ENCODE results near the gene SHANK2. TPM values are rescaled to one million over a fixed set of nuclear protein-coding genes. Genes with fewer than 3 reads are reported as not detected.

SHANK2 gene
- total RNA-seq, 1 experiment from 2014 or later: 0.02 TPM

DNA sequence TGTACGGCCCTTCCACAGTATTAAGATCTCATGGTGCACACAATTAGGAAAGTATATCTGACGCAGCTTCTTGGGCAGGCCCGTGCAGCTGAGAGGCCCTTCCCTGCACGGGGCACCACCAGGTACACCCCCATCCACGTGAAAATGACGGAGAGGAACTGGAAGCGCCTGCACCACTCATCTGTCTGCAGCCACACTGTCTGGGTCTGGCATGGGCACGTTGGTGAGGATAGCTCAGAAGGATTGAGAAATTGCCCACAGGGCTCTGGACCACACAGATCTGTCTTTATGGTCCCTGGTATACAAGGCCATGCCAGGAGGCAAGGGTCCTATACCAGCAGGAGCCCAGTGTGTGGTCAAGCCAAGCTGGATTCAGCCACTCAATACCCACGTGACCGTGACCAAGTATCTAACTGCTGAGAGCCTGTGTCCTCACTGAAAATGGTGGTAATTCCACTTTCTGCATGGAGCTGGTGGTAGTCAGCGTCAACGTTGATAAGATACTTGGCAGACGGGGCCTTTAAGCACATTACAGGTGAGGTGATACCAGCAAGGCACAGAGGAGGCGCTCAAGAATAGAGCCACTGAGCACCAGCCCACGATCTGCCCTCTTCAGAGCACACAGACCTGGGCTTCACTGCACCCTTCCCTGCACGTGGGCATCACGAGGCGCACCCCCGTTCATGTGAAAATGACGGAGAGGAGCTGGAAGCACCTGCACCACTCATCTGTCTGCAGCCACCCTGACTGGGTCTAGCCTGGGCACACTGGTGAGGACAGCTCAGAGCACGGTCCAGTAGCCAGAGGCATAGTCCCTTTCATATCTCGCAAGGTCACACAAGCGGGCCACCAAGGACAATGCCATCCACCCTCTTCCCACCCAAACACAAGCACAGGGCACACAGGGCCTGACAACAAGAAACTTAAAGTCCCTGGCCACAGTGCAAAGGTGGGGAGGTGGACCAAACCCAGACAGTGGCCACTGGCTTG is 28.4 kb downstream of the SHANK2 start:
- Histone ChIP-seq H3K4me1 (no peaks in the 10 kb centered on the region), H3K36me3 (no peaks in the 10 kb centered on the region), H3K4me3 (no peak overlapping the region), H3K27ac (no peak overlapping the region), H3K9me3 (replicated peaks) (no peaks in the 10 kb centered on the region), H3K27me3 (no peaks in the 10 kb centered on the region)
- DNase-seq: no peak

DNA sequence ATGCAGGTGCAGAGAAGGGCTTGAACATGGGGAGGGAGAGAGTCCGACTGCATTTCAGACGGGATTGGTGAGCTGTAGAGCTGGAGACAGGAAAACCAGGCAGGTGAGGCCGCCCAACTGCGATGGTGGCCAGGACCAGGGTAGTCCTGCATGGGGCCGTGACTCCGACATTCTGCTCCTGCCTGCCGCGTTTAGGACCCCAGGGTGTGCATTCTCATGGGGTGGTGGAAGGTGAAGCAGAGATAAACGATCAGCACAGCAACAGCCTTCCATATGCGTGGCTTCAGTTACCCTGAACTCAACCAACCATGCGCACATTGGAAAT is 29.3 kb downstream of the SHANK2 start:
- H3K27ac ChIP-seq: no peak overlapping the region
- H3K9me3 ChIP-seq (replicated peaks): no peaks in the 10 kb centered on the region
- DNase-seq: no peak

DNA sequence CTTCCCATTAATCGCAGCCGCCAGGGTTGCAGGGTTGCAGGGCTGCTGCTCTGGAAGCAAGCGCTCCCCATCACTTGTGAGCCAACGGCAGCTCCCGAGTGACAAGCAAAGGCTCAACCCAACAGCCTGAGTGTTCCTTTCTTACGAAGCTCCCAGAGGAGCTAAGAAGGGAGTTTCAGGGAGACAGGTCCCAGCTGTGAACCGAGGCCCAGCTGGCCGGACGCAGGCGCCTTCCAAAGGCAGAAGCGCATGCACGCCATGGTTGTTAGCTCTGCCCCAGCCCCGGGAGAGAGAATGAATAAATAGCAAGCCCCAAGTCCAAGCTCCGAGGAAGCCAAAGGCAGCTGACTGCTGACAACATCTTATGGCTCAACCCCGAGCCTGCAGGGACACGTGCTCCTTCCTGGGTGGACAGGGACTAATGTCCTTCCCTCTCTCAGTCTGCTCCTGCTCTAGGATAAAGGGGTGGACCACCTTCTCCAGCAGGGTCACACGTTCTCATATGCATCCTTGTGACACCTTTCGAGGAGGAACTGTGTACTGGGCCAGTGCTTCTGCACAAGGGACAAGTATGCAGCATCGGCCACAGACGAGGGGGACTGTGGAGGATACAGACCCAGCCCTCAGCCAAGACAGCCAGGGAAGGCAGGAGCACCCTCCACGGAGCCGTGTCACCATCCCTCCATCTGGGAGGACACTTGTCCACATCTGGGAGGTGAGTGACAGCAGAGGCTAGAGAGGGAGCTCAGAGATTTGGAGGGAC is 29.9 kb downstream of the SHANK2 start:
- Histone ChIP-seq H3K27ac (no peak overlapping the region), H3K4me1 (no peaks in the 10 kb centered on the region), H3K36me3 (no peaks in the 10 kb centered on the region), H3K9me3 (replicated peaks) (no peaks in the 10 kb centered on the region), H3K4me3 (no peak overlapping the region), H3K27me3 (no peaks in the 10 kb centered on the region)
- DNase-seq: no peak

More for the DNA sequence above, 29.3 kb downstream of the SHANK2 start:
- no peaks in the 10 kb centered on the region for H3K36me3 ChIP-seq
- H3K4me1 ChIP-seq: no peaks in the 10 kb centered on the region
- no peak overlapping the region for H3K4me3 ChIP-seq
- no peaks in the 10 kb centered on the region for H3K27me3 ChIP-seq

DNA sequence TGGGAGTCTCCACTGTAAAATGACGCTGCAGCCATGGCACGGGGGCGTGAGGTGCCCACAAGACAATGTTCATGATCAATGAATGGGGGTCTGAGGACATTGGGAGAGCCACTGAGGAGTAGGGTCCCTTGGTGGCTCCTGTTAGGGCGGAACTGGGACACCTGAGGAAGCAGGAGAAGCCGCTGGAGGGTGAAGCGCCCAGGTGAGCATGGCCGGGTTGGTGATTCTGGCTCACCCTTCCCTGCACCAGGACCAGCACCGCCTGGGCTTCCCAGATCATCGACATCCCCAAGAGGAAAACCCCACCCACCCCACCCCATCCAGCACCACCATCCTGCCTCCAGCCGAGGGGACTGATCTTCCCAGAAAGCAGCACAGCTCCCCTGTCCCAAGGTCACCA is 30.6 kb downstream of the SHANK2 start:
- Histone ChIP-seq H3K9me3 (replicated peaks) (no peaks in the 10 kb centered on the region), H3K4me1 (no peaks in the 10 kb centered on the region), H3K27me3 (no peaks in the 10 kb centered on the region), H3K36me3 (no peaks in the 10 kb centered on the region), H3K4me3 (no peak overlapping the region), H3K27ac (no peak overlapping the region)
- no peak for DNase-seq

DNA sequence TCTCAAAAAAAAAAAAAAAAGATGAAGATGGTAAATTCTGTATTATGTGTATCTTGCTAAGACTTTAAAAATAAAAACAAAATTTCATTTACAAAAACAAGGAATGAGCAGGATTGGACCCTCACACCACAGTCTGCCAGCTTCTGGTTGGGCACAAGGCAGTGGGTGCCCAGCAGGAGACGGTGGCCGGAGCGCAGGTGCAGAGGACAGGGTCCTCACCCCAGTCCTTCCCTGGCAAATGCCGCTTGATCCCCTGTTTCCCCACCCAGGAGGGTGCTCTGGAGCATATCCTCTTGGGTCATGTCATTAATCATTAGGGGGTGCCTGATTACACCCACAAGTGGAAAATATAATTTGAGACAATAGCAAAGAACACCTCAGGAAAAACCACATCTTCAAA is 31.2 kb downstream of the SHANK2 start:
- DNase-seq: no peak
- Histone ChIP-seq H3K36me3 (no peaks in the 10 kb centered on the region), H3K27ac (no peak overlapping the region), H3K4me1 (no peaks in the 10 kb centered on the region), H3K4me3 (no peak overlapping the region), H3K9me3 (replicated peaks) (no peaks in the 10 kb centered on the region), H3K27me3 (no peaks in the 10 kb centered on the region)

DNA sequence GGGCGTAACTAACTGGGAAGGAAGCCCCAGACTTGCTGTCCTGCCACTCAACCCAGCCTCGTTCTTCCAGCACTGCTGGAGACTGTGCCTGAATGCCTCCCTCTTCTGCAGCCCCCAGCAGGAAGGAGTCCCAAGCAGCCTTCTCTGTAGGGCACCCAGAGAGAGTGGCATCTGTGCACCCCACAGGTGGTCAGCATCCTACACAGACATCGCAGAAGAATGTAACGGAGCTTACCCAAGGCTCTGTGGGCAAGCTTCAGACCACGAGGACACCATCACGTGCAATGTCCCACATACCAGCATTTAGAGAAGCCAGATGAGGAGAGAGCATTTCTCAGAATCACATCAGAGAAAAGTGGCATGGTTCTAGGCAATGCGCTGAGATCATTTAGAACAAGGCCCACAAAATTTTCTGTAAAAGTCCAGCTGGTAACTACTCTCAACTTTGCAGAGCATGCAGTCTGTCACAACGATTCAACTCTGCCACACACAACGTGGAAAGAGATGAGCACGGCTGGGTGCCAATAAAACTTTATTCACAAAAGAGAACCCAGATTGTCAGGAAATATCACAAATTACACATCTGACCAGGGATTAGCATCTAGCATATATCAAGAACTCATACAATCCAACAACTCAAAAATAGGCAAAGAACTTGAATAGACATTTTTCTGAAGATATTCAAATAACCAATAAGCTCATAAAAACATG is 33.4 kb downstream of the SHANK2 start:
- no peaks in the 10 kb centered on the region for H3K9me3 ChIP-seq (replicated peaks)
- H3K4me1 ChIP-seq: no peaks in the 10 kb centered on the region
- no peaks in the 10 kb centered on the region for H3K27me3 ChIP-seq
- H3K4me3 ChIP-seq: no peak overlapping the region
- no peak overlapping the region for H3K27ac ChIP-seq
- no peaks in the 10 kb centered on the region for H3K36me3 ChIP-seq
- no peak for DNase-seq

DNA sequence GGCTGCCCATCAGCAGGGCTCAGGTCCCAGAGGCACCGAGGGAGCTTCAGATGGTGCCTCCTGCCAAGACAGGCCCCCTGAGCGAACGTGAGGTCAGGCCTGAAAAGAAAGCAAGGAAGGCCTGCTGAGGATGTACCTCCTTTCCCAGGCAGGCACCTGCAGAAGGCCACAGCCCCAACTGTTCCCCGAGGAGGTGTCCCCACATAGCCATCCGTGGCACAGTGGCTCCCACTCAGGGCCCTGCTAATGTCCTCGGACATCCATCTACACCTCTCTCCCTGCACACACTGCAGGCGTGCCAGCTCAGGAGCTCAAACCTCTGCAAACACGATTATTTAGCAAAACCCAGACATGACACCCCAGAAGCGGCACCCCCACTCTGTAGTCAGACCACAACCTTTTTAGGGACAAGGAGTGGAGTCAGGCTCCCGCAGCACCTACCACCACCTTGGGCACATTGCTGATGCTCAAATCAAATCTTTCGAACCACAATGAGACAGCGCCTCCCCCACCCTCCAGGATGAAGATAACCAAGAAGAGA is 36.9 kb downstream of the SHANK2 start:
- H3K36me3 ChIP-seq: no peaks in the 10 kb centered on the region
- DNase-seq: no peak
- no peaks in the 10 kb centered on the region for H3K27me3 ChIP-seq
- no peak overlapping the region for H3K27ac ChIP-seq
- H3K4me3 ChIP-seq: no peak overlapping the region
- H3K4me1 ChIP-seq: no peaks in the 10 kb centered on the region
- H3K9me3 ChIP-seq (replicated peaks): no peaks in the 10 kb centered on the region

DNA sequence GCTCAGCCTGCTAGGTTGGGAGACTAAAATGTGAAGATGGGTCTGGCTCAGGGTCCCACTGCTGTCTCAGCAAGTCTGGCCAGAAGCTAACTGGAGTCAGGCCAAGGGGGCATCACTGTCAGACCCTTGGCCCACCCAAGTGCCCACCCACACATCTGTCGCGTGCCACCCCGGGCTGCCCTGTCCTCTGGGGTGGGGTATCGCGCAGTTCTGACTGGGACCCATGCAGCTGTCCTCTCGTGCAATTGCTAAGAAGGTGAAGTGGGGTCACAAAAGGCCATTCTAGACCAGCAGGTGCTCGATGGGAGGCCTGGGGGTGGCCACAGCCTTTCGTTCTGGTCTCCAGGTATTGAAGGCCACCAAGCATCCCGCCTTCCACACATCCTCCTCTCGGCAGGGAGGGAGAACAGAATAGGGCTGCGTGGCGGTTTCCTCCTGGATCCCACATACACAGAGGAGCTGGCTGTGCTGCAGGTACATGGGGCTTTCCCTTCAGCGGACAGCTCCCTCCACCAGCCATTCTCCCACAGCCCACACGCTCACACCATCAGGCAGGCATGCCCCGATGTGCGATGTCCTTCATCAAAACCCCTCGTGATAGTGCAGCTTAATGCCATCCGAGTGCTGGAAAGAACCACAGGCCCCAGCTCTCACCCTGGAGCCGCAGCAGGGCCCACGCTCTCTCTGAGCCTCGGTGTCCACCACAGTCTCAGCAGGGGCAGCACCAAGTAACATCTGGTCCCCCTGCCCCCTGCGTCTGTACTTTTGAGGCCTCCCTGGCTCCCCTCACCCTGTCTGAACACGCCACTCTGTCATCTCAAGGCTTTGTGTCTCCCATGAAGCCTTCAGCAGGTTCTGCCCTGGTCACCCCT is 37.6 kb downstream of the SHANK2 start:
- Histone ChIP-seq H3K9me3 (replicated peaks) (no peaks in the 10 kb centered on the region), H3K4me1 (no peaks in the 10 kb centered on the region), H3K27ac (no peak overlapping the region), H3K27me3 (no peaks in the 10 kb centered on the region), H3K4me3 (no peak overlapping the region), H3K36me3 (no peaks in the 10 kb centered on the region)
- no peak for DNase-seq

DNA sequence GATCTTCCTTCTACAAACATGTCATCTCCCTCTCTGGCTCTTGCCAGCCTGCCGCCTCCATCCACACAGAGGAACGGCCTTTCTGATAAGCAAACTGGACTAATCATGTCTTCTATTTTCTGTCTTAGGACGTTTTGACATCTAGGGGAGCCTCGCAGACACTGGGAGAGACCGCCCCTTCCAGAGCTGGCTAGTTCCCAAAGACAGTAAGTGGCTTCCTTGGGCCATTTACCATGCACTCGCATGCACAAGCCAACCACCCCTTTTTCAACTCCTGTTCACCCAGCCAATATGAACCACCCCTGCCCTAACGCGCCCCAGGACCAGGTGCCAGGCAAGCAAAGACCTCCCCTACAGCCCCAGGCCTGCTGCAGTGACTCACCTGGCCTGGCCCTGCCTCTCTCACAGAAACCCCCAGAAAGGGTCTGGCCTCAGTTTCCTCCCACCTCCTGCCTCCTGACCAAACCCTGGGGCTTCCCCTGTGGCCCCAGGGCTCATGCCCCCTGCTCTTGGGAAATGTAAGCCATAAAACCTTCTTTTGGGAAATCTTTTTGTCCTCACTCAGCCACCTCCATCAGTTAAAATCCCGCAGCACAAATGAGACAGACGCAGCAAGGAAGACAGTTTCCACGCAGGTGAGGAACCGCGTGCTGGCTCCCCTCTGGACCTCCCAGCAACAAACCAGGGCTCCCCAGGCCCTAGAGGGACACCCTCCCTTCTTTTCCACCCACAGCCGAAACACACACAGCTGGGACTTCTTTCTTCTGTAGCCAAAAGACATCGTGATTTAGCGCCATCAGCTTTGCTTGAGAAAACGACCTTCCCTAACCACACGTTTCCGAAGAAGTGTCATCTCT is 38.5 kb downstream of the SHANK2 start:
- DNase-seq: no peak
- H3K4me3 ChIP-seq: no peak overlapping the region
- no peaks in the 10 kb centered on the region for H3K36me3 ChIP-seq
- no peaks in the 10 kb centered on the region for H3K9me3 ChIP-seq (replicated peaks)
- no peak overlapping the region for H3K27ac ChIP-seq
- H3K27me3 ChIP-seq: no peaks in the 10 kb centered on the region
- H3K4me1 ChIP-seq: no peaks in the 10 kb centered on the region

DNA sequence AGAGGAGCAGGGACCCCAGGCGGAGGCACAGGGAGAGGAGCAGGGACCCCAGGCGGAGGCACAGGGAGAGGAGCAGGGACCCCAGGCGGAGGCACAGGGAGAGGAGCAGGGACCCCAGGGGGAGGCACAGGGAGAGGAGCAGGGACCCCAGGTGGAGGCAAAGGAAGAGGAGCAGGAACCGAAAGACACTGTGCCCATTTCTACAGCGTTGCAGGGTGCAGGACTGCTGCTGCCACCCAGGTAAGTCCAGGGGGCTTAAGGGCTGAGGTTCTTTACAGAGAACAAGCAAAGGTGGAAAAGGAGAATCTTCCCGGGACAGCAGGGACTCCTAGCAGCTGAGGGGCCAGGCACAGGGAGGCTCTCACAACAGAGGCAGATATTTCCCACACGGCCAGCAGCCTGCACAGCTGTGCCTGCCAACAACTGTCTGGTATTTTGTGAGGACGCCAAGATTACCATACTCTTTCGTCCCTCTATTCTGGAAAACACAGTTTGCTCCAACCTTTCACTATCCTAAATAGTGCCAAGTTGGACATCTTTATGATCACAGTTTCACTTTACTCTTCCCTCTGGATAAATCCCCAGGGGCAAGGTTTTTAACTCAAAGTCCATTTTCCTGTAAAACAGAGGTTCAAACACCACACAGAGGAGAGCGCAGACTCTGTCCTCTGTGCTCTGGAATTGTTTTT is 39.4 kb downstream of the SHANK2 start:
- Histone ChIP-seq H3K27ac (no peak overlapping the region), H3K9me3 (replicated peaks) (no peaks in the 10 kb centered on the region), H3K4me1 (no peaks in the 10 kb centered on the region), H3K27me3 (no peaks in the 10 kb centered on the region), H3K36me3 (no peaks in the 10 kb centered on the region), H3K4me3 (no peak overlapping the region)
- DNase-seq: peak; percentile 32 to 60

DNA sequence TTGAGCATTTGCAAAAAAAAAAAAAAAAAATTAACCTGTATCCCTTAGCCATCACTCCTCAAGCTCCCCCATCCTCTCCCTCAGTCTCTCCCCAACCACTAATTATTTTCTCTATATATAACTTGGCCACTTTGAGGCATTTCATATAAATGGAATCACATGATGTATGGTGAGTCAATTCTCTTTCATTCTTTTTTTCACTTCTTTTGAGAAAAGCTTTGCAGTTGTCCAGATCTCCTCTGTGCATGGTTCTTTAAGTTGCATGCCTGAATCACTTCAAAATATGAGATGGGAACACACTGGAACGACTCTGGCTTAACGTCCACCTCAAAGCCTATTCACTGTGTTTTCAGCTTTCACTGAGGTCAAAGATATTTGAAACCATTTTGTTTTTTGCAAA is 40.7 kb downstream of the SHANK2 start:
- no peaks in the 10 kb centered on the region for H3K27me3 ChIP-seq
- DNase-seq: no peak
- H3K4me3 ChIP-seq: no peak overlapping the region

DNA sequence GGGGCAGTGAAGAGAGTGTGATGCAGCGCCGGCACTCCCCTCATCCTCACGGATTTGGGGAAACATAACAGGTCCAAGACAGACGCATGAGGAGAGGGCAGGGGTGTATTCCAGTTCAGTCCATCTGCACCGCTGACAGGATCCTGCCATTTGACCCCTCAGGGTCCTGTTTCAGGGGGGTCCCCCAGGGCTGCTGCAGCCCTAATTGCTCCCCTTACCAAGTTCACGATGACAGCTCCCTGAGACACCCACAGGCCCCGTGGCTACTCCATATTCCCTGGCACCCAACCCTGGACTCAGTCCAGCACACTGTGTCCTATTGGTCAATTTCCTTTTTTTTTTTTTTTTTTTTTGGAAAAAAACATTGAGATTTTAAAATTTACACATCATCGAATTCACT is 41.5 kb downstream of the SHANK2 start:
- no peaks in the 10 kb centered on the region for H3K27me3 ChIP-seq

More for the DNA sequence above, 40.7 kb downstream of the SHANK2 start:
- H3K36me3 ChIP-seq: no peaks in the 10 kb centered on the region
- H3K27ac ChIP-seq: no peak overlapping the region
- H3K9me3 ChIP-seq (replicated peaks): no peaks in the 10 kb centered on the region
- H3K4me1 ChIP-seq: no peaks in the 10 kb centered on the region

DNA sequence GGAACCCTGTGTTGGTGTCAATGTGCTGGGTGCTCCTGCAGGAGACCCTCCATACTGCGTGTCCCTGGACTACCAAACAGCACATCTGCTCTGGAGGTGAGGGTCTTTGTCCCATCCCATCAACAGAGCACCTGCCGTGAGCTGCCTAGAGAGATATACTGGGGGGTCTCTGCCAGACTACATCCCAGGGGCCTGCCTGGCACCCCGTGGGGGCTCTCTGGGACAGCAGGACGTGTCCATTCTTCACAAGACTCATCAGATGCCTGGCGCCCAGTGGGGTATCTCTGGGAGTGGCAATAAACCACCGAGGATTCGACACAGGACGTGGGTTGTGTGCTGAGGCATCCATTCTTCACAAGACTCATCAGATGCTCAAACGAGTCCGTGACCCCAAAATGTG is 42.7 kb downstream of the SHANK2 start:
- Histone ChIP-seq H3K36me3 (no peaks in the 10 kb centered on the region), H3K9me3 (replicated peaks) (no peaks in the 10 kb centered on the region), H3K27me3 (no peaks in the 10 kb centered on the region), H3K27ac (no peak overlapping the region), H3K4me1 (no peaks in the 10 kb centered on the region), H3K4me3 (no peak overlapping the region)
- no peak for DNase-seq

More for the DNA sequence above, 41.5 kb downstream of the SHANK2 start:
- H3K27ac ChIP-seq: no peak overlapping the region
- no peak overlapping the region for H3K4me3 ChIP-seq
- no peak for DNase-seq
- no peaks in the 10 kb centered on the region for H3K4me1 ChIP-seq
- no peaks in the 10 kb centered on the region for H3K9me3 ChIP-seq (replicated peaks)
- no peaks in the 10 kb centered on the region for H3K36me3 ChIP-seq
